Inflammatory macrophage treated with lipopolysaccharide for 1 hour (primary cell): ENCODE data around the gene POLDIP2.

Experiments
- DNase-seq, 2 donors: peaks; one replicate each; pipeline ENCODE4 v3.0.0-alpha.2; 2020 to 2022

Gene POLDIP2

DNA sequence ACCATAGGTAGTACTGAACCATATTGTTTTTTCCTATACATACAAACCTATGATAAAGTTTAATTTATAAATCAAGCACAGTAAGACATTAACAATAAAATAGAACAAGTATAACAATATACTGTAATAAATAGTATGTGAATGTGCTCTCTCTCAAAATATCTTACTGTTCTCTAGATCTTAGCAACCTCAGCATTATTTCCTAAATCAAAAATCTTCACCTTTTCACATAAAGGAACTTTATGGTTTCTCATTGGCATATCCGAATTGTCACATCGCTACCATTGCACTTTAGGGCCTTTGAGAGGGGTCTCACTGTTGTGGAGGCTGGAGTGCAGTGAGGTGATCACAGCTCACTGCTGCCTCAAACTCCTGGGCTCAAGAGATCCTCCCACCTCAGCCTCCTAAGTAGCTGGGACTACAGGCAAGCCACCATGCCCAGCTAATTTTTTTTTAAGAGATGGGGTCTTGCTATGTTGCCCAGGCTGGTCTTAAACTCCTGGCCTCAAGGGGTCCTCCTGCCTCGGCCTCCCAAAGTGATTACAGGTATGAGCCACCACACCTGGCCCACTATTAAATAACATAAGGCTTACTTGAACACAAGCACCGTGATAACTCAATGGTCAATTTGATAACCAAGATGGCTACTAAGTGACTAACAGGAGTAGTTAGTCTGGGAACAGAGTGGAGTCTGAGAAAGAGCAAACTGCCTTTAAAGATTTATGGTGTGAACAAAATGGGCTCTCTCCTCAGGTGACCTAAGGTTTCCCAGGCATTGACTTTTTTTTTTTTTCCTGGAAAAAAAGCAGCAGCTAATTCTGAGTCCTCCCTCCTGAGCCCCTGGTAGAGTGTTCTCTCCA, 41.3 kb downstream of the POLDIP2 start:
- DNase-seq: no peak

DNA sequence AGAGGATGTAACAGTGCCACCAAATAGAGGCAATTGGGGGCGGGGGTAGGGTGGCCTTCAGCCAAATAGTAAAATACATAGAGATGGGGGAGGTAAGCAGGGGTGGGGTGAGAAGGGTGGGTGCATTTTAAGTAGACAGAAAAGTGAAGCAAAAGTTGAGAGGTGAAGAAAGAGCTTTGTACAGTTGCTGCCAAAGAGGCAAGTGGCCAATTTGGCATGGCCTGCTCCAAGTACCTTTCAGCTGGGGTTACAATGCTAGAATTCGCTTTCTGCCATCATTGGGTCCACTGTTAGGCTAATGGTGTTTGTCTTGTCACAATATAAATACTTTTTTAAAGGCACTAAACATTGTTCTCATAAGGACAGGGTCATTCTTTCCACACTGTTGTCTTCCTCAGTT, 43.5 kb downstream of the POLDIP2 start:
- no peak for DNase-seq

DNA sequence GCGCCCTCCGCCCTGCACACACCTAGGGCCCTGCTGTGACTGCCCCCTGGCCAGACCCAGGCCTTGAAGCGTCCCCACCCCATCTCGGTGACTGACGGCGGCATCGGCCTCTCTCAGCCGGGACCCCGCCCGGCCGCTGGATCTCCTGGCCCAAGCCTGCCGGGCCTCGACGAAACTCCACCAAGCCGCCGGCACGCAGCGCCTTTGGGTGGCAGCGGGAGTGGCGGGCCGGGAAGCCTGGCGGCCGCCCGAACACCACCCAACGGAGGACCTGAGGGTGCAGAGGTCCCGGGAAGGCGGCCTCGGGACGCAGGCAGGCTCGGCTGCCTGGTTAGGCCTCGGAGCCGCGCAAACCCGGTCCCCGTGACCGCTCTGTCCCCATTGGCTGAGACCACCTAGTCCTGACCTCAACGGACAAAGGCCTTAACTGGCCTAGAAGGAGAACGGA, 50.3 kb downstream of the POLDIP2 start:
- DNase-seq: no peak

GRCh38 chr17:28298449-28298848, 58.9 kb downstream of the POLDIP2 start:
- no peak for DNase-seq
